GF-D8 (cell line): ENCODE data around the gene DAO.

Source experiments
- DNase-seq: peaks from one replicate; lab custom pipeline; 2025; lab: John Stamatoyannopoulos, UW

DAO gene

DNA sequence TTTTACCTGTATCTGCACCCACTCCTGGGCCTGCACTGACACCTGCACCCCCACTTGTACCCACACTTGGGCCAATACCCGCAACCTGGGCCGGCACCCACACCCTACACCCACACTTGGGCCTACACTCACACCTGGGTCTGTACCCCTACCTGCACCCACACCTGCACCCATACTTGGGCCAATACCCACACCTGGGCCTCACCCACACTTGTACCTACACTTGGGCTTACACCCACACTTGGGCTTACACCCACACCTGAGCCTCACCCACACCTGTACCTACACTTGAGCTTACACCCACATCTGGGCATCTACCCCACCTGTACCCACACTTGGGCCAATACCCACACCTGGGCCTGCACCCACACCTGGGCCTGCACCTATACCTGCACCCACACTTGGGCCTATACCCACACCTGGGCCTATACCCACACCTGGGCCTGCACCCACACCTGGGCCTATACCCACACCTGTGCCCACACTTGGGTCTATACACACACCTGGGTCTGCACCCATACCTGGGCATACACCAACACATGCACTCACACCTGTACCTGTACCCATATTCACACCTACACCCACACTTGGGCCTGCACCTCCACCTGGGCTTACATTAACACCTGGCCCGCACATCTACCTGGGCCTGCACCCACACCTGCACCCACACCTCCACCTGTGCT is 39.2 kb downstream of the DAO start:
- no peak for DNase-seq

DNA sequence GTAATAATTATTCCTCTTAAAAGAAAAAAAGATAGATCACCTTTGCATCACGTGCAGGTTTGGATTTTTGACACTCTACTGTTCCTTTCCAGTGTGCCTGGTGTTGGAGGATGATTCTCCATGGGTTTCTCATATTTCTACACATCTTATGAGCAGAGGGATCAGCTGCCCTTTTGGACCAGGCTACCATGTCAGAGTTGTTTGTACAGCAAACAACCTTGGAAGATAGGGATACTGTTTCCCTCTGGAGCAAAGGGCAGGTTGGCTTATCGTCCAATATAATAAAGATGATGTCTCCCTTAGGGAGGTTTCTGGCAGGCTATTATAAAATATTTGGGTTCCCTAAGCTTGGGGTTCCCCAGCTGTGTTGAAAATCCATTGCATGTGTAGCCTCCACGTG is 42.1 kb downstream of the DAO start:
- DNase-seq = no peak

DNA sequence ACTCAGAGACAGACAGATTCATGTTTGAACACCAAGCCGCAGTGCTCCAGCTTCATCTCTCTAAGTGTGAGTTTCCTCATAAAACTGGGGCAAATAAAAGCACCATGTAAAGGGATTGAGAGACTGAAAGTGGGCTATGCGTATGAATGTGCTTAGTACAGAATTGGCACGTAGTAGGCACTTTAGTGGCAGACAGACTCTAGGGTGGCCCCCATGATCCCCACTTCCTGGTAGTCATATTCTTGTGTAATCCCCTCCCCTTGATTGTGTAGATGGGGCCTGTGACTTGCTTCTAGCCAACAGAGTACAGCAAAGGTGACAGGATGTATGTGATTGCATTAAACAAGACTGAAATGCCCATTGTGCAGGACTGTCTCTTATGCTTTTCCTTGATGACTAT is 43.0 kb downstream of the DAO start:
- DNase-seq = no peak

DNA sequence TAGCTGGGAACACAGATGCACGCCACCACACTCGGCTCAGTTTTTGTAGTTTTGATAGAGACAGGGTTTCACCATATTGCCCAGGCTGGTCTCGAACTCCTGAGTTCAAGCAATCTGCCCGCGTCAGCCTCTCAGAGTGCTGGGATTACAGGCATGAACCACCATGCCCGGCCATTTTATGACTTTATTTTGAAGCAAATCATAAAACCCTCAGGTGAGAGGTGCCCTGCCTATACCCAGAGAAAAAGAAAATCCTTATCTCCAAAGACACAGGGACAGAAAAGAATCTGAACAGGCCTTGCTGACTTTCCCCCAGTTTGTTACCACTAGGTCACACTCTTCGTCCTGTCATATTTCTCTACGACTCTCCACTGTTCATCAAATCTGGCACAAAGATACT is 48.8 kb downstream of the DAO start:
- DNase-seq = no peak

DNA sequence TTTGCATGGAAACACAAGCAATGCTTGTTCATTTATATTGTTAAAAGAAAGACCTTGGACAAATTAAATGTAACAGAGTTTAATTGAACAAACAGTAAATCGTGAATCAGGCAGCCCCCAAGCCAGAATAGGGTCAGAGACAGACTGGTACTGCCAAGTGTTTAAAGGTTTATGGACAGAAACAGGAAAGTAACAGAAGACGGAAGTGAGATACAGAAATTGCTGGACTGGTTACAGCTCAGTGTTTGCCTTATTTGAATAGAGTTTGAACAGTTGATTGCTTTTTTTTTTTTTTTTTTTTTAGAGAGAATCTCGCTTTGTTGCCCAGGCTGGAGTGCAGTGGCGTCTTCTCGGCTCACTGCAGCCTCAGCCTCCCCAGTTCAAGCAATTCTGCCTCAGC is 50.3 kb downstream of the DAO start:
- no peak for DNase-seq

DNA sequence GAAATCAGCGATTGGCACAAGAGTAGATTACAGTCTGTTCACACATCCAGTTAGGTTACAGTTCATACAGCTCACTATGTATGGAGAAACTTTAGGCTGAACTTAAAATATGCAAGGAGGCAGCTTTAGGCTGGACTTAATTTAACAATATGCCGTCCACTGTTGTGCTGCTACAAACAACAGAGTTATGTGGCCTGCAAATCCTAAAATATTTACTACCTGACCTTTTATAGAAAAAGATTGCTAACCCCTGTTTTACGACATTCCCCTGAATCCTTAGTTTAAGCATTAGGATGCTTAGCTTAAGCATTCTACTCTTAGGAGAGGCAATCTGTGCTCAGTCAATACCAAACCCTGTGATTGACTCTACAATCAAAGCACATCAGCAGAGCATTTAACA is 50.9 kb downstream of the DAO start:
- no peak for DNase-seq

DNA sequence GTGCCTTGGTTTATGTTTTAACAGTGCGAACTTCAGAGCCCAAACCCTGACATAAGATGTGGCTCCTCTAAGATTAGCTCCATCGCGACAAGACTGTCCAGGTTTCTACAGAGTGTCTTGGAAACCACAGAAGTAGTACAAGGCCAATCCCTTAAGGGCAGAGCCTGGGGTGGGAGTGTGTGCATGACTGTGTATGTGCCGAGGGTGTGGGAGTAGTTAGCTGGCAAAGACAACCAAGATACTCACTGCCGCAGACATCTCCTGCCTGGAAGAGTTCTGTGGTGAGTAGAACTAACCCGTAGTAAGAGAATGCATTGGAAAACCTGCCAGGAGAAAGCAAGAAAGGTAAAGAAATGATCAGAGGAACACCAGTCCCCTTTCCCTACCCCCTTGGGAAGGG is 54.1 kb downstream of the DAO start:
- DNase-seq = no peak

DNA sequence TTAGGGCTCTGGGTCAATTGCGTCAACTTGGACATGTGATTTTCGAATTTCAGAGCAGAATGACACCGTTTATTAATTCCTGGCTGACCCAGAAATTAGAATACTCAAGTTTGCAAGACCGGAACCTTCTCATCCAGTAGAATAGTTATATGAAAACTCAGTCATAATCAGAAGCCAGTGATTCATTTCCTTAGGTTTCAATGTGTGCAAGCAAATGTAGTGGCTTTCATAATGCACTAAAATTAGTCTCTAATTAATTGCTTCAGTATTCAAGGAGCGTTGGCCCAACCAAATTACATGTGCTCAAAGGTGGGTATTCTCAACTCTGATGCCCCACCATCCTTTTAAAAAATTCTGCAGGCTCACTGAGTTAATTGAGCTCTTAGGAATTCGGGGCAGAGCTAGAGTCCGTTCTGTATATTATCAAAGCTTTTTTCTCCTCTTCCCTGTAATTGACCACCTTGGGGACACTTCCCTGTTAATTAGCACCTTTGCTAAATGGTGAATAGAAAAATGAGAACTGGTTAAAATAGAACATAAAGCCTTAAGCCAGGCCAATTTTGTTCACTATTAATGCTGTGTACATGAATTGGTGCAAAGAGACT is 55.4 kb downstream of the DAO start:
- DNase-seq = no peak

DNA sequence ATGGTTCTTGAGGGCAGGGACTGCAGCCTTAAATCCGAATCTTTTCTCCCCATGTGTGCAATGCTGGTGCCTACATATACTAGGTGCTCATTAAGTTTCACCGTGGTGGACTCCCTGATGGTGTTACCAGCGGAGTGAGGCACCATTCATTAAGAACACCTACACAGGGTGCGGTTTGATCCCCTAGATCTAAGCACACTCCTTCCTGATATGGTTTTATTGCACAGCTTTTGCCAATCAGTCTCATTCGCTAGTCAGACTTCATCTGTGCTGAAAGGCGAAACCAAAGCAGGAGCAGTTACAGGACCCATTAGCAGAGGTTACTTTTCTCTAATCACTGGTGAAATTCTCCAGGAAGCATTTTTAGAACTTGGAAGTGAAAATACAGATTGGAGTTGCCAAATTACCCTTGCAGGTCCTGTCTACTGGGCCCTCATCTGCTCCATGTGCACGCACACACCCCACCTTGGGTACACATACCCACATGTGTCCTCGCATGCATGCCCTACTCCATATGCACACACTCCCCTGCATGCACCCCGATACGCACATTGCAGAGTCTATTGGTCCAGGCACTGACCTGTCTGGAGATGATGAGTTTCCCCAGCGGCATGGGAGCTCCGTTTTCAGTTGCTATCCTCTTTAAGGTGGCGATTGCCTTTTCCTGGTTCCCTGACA is 58.5 kb downstream of the DAO start:
- DNase-seq = no peak

DNA sequence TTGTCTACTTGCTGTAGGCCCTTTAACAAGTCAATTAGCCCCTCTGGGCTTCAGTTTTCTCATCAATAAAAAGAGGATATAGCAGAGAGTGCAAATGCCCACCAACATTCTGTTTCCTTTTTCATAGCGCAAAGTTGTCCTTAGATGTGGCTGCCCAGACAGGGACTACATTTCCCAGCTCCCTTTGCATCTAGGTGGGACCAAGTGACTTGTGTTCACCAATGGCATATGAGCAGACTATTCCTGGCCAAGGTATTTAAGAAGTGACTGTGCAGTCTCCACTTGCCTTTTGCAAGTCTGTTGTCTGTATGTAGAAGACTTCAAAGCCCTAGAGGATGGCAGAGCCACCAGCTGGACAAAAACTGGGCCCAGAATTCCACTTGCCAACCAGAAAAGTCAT is 59.7 kb downstream of the DAO start:
- DNase-seq = no peak

DNA sequence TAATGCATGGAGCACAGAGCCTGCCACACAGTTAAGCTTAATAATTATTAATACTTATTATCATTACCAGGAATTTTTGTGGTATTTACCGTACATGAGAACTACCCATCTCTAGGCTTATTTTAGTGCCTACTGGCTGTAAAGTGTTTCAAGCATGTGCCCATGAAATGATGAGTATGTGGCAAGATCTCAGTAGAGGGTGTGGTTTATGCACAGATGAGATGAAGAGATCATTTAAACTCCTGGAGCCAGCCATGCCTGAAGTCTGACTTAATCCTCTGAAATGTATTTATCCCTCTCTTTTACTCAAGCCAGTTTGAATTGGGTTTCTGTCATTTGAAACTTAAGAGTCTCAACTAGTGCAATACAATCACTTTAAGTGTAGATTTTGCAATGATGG is 60.2 kb downstream of the DAO start:
- DNase-seq = no peak

DNA sequence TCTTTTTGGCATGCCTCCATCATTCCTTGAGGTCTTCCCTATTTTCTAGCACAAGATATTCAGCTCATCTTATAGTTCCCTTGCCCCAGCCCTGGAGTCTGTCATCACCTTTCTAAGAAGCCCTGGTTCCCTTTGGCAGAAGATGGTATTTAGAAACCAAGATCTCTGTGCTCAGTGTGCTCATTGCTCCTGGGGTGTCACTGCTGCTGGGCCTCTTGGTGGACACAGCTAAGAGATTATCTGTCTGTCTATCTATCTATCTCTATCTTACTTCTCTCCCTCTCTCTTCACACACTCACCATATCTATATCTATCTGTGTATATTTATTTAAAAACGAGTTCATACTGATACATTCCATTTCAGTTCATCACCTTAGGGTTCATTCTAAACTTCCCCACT is 67.2 kb downstream of the DAO start:
- DNase-seq = no peak

DNA sequence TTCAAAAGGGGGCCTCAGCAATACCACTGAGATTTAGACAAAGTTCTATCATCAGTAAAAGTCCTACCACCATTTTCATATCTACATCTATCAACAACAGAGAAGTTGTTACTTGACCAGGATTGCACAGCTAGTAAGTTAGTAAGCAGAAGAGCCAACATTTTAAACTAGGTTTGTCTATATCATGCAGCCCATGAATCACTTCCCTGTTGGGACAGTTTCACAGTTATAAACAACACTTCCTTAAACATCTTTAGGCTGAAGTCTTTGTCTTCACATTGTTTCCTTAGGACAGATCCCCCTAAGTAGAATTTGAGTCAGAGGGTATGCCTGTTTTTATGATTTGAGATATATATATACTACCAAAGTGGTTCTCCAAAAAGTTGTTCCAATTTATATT is 68.5 kb downstream of the DAO start:
- no peak for DNase-seq

DNA sequence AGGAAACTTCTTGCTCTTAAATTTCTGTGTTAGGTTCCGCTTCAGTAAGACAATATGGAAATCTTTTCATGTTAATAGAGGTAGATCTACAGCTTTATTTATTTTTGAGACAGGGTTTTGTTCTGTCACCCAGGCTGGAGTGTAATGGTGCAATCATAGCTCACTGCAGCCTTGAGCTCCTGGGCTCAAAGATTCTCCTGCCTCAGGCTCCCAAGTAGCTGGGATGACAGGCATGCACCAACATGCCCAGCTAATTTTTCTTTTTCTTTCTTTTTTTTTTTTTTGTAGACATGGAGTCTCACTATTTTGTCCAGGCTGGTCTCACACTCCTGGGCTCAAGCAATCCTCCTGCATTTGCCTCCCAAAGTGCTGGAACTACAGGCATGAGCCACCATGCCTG is 70.1 kb downstream of the DAO start:
- no peak for DNase-seq
